CD14-positive monocyte (primary cell): ENCODE data around the gene TMEM169. TPM values are rescaled to one million over a fixed set of nuclear protein-coding genes. Genes with fewer than 3 reads are reported as not detected.
A peak's percentile ranks its signal among the peaks of the same experiment; 100 is the strongest.

ENCODE experiments used
- DNase-seq, 3 donors: peaks; one replicate each; pipeline ENCODE4 v3.0.0-alpha.2; 2011 to 2022
- H2AFZ ChIP-seq: 2 replicates; pipeline ENCODE4 v1.6.0; 2012; ENCODE audit warnings: mild to moderate bottlenecking, low read depth, low read length, inconsistent platforms; ENCODE audit not compliant: insufficient read depth, poor library complexity, severe bottlenecking
- H3K27ac ChIP-seq, 2 donors: 1 replicate in 1 of 2; 2 replicates in 1 of 2; pipeline ENCODE4 v1.5.1; 2012 to 2013; ENCODE audit warnings: low read length in 2 of 2, control low read depth in 1 of 2, inconsistent platforms in 1 of 2, low read depth in 1 of 2, mild to moderate bottlenecking in 1 of 2
- H3K27me3 ChIP-seq, 2 donors: one replicate each; pipeline versions ENCODE4 v1.6.0 to v1.6.1; 2011 to 2013; ENCODE audit warnings: low read length in 2 of 2; ENCODE audit not compliant: control insufficient read depth in 2 of 2, insufficient read depth in 2 of 2
- H3K36me3 ChIP-seq, 2 donors: replicated peaks in 1 of 2; 1 replicate in 1 of 2; 2 replicates in 1 of 2; pipeline versions ENCODE4 v1.5.1 to v1.6.1; 2012 to 2013; ENCODE audit warnings: low read length in 2 of 2, control low read depth in 1 of 2, inconsistent platforms in 1 of 2, mild to moderate bottlenecking in 1 of 2; ENCODE audit not compliant: insufficient read depth in 2 of 2, control insufficient read depth in 1 of 2
- H3K4me1 ChIP-seq, 2 donors: 1 replicate in 1 of 2; 2 replicates in 1 of 2; pipeline versions ENCODE4 v1.5.1 to v1.6.1; 2012 to 2013; ENCODE audit warnings: low read length in 2 of 2, control low read depth in 1 of 2, inconsistent platforms in 1 of 2, mild to moderate bottlenecking in 1 of 2, moderate library complexity in 1 of 2; ENCODE audit not compliant: insufficient read depth in 2 of 2, control insufficient read depth in 1 of 2
- H3K4me2 ChIP-seq: replicated peaks from 2 replicates; pipeline ENCODE3; 2012; ENCODE audit warnings: low read length, moderate library complexity, mild to moderate bottlenecking; ENCODE audit not compliant: poor library complexity, severe bottlenecking; ENCODE audit errors: extremely low read depth
- H3K4me3 ChIP-seq, 3 experiments: fragments of 200-600 bp in 1 of 3; sonication (generic) in 1 of 3; replicated peaks in 1 of 3; 1 replicate in 2 of 3; 2 replicates in 1 of 3; pipeline ENCODE4 v1.5.1; 2011 to 2013; ENCODE audit warnings: low read length in 3 of 3, mild to moderate bottlenecking in 3 of 3, control low read depth in 2 of 3, low read depth in 2 of 3, inconsistent platforms in 1 of 3, moderate library complexity in 1 of 3
- H3K79me2 ChIP-seq: 2 replicates; pipeline ENCODE4 v1.6.0; 2012; ENCODE audit warnings: mild to moderate bottlenecking, control low read depth, inconsistent platforms, low read length, moderate library complexity; ENCODE audit not compliant: insufficient read depth
- H3K9ac ChIP-seq: 2 replicates; pipeline ENCODE4 v1.6.0; 2017; ENCODE audit warnings: low read length, mild to moderate bottlenecking; ENCODE audit not compliant: insufficient read depth, poor library complexity, severe bottlenecking
- H3K9me3 ChIP-seq, 2 donors: replicated peaks in 1 of 2; 1 replicate in 1 of 2; 2 replicates in 1 of 2; pipeline versions ENCODE4 v1.5.1 to v1.6.1; 2012 to 2013; ENCODE audit warnings: low read length in 2 of 2, control low read depth in 1 of 2; ENCODE audit not compliant: control insufficient read depth in 1 of 2, insufficient read depth in 1 of 2
- H4K20me1 ChIP-seq: 2 replicates; pipeline ENCODE4 v1.6.0; 2012; ENCODE audit warnings: mild to moderate bottlenecking, low read length, control low read depth, moderate library complexity; ENCODE audit not compliant: insufficient read depth
- H3K27ac Mint-ChIP-seq, 7 donors: one replicate each; pipeline ENCODE4 v1.8.0; 2020; ENCODE audit warnings: mild to moderate bottlenecking in 7 of 7, mixed read lengths in 7 of 7, moderate library complexity in 6 of 7, inconsistent platforms in 2 of 7
- H3K27me3 Mint-ChIP-seq, 3 donors: one replicate each; pipeline ENCODE4 v1.8.0; 2021 to 2022; ENCODE audit warnings: low read depth in 3 of 3, mild to moderate bottlenecking in 3 of 3, mixed read lengths in 3 of 3, moderate library complexity in 3 of 3, inconsistent platforms in 1 of 3
- H3K36me3 Mint-ChIP-seq, 2 donors: one replicate each; pipeline ENCODE4 v1.8.0; 2020; ENCODE audit warnings: mixed read lengths in 2 of 2, inconsistent platforms in 1 of 2, mild to moderate bottlenecking in 1 of 2
- H3K4me1 Mint-ChIP-seq: one replicate; pipeline ENCODE4 v1.8.0; 2020; ENCODE audit warnings: mild to moderate bottlenecking, mixed read lengths
- H3K4me3 Mint-ChIP-seq, 2 donors: one replicate each; pipeline ENCODE4 v1.8.0; 2020; ENCODE audit warnings: mild to moderate bottlenecking in 2 of 2, mixed read lengths in 2 of 2, moderate library complexity in 1 of 2
- H3K9me3 Mint-ChIP-seq, 7 donors: one replicate each; pipeline ENCODE4 v1.8.0; 2020 to 2022; ENCODE audit warnings: mixed read lengths in 7 of 7, mild to moderate bottlenecking in 6 of 7, moderate library complexity in 6 of 7, inconsistent platforms in 2 of 7
- WGBS: methylation state at CpG from one replicate; pipeline ENCODE4 v1.1.5; 2013; ENCODE audit warnings: missing lambda C conversion rate; ENCODE audit not compliant: insufficient coverage; 5-methylcytosine and 5-hydroxymethylcytosine counted together
- intact Hi-C, 2 donors: fragments of 100-400 bp; cut with micrococcal nuclease; formaldehyde crosslinking; loops; one replicate each; pipeline versions ENCODE4 v1.15.0 to v1.15.1; 2023
- polyA plus RNA-seq, 3 donors: library from polyadenylated mRNA; depleted of rRNA in 1 of 3; unstranded in 2 of 3; stranded (reverse) in 1 of 3; fragments of 300-500 nt in 2 of 3; fragments of >200 nt in 1 of 3; fragmentation: Illumina TruSeq in 2 of 3; gene quantifications; 1 replicate in 2 of 3; 2 replicates in 1 of 3; pipeline ENCODE4 v1.2.3, GENCODE V29; 2012 to 2021
- TF ChIP-seq, protein P1 (sequence below): fragments of 200-600 bp; IDR thresholded peaks from one replicate; pipeline ENCODE4 v1.8.0; 2022; ENCODE audit warnings: antibody characterized with exemption, mild to moderate bottlenecking

The TMEM169 gene
- polyA plus RNA-seq, 3 donors = 0.24 to 0.92 (median 0.74) TPM

DNA sequence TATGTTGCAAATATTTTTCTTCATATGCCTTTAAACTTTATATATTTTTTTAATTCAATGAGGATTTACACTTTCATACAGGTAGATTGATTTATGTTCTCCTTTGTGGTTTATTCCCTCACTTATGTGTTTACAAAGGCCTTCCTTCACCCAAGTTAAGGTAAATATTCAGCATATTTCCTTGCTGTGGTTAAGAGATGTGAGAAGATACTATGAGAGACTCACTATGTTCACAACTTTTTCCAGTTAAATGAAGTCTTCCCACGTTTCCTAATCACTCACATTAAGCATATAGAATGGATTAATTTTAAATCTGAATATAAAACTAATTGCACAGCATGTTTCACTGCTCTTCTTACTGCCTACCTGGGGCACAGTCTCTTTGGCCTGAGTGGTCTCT, 707 bp upstream of the TMEM169 start:
- peak overlapping the region; percentile 94 to 96 for H3K4me3 Mint-ChIP-seq
- peaks cover 55% of the 10 kb centered on the region for H3K4me1 Mint-ChIP-seq
- H3K27ac Mint-ChIP-seq = peak overlapping the region in 5 of 7 donors; percentile 74 to 89 (median 82)
- Histone ChIP-seq H3K79me2 (peaks cover 37% of the 10 kb centered on the region), H4K20me1 (no peaks in the 10 kb centered on the region), H3K4me2 (peak overlapping the region; percentile 98), H3K27me3 (no peaks in the 10 kb centered on the region), H2AFZ (peak overlapping the region; percentile 100), H3K9me3 (no peaks in the 10 kb centered on the region), H3K27ac (peak overlapping the region in 1 of 2 donors; percentile 75), H3K4me3 (peak overlapping the region; percentile 59 to 85 (median 83)), H3K36me3 (no peaks in the 10 kb centered on the region), H3K9ac (peak overlapping the region; percentile 72), H3K4me1 (peaks cover 40 to 59% of the 10 kb centered on the region in 2 donors)
- no CpG with 5 or more reads among the region's 1 CpG for WGBS
- H3K36me3 Mint-ChIP-seq = peaks cover 2 to 3% of the 10 kb centered on the region in 2 donors
- peaks cover 0 to 4% (median 2%) of the 10 kb centered on the region in 3 donors for H3K27me3 Mint-ChIP-seq
- DNase-seq = no peak
- TF ChIP-seq, protein P1, sequence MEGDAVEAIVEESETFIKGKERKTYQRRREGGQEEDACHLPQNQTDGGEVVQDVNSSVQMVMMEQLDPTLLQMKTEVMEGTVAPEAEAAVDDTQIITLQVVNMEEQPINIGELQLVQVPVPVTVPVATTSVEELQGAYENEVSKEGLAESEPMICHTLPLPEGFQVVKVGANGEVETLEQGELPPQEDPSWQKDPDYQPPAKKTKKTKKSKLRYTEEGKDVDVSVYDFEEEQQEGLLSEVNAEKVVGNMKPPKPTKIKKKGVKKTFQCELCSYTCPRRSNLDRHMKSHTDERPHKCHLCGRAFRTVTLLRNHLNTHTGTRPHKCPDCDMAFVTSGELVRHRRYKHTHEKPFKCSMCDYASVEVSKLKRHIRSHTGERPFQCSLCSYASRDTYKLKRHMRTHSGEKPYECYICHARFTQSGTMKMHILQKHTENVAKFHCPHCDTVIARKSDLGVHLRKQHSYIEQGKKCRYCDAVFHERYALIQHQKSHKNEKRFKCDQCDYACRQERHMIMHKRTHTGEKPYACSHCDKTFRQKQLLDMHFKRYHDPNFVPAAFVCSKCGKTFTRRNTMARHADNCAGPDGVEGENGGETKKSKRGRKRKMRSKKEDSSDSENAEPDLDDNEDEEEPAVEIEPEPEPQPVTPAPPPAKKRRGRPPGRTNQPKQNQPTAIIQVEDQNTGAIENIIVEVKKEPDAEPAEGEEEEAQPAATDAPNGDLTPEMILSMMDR = no peak
- intact Hi-C loops = no loop called here
- no peaks in the 10 kb centered on the region for H3K9me3 Mint-ChIP-seq

DNA sequence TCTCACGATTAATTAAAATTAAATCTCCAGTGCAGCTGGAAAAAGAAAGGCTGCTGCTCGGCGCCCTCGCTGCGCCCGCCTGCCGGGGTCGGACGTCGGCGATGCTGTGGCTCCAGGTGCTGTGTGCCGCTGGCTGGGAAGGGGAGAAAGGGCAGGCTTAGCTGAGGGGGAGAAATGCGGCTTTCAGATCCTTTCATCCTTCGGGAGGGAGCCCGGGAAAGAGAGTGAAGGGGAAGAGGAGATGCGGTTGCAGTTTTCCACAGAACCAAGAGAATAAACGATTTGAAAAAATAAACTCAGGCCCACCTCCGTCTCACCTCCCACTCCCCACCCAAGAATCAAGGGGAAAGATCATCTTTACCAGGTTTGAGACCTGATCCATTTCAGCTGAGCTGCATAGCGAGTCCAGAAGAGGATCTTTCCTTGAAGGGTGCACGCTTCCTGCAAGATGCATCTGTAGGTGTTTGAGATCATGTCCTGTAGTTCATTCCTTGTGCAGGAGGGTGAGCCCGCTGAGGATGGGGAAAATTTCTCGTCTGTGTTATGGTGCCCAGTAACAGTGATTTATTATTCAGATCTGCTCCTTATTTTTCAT, 495 bp downstream of the TMEM169 start:
- H3K27me3 ChIP-seq = no peaks in the 10 kb centered on the region
- H3K79me2 ChIP-seq = peaks cover 37% of the 10 kb centered on the region
- peak overlapping the region; percentile 59 to 85 (median 83) for H3K4me3 ChIP-seq
- H3K9me3 ChIP-seq = no peaks in the 10 kb centered on the region
- H3K27ac Mint-ChIP-seq = peak overlapping the region in 6 of 7 donors; percentile 12 to 89 (median 69)
- H3K4me3 Mint-ChIP-seq = peak overlapping the region; percentile 94 to 96
- intact Hi-C loops = no loop called here
- H3K9me3 Mint-ChIP-seq = no peaks in the 10 kb centered on the region
- TF ChIP-seq, protein P1 = no peak
- H3K4me2 ChIP-seq = peak overlapping the region; percentile 98
- H3K9ac ChIP-seq = peak overlapping the region; percentile 72
- H3K4me1 ChIP-seq = peaks cover 40 to 59% of the 10 kb centered on the region in 2 donors
- no peaks in the 10 kb centered on the region for H4K20me1 ChIP-seq
- peaks cover 0 to 4% of the 10 kb centered on the region in 2 donors for H3K36me3 Mint-ChIP-seq
- peaks cover 0 to 4% (median 2%) of the 10 kb centered on the region in 3 donors for H3K27me3 Mint-ChIP-seq
- H3K36me3 ChIP-seq = no peaks in the 10 kb centered on the region
- H3K4me1 Mint-ChIP-seq = peaks cover 58% of the 10 kb centered on the region
- DNase-seq = no peak
- H3K27ac ChIP-seq = peak overlapping the region; percentile 50 to 75
- WGBS = 13% methylated on average over 8 of the region's 22 CpGs
- H2AFZ ChIP-seq = peak overlapping the region; percentile 100
